ENCODE results near the gene TRPV3.
"Not testable (repeated sequence)": the region's sequence is repeated elsewhere in the genome, so short reads cannot be mapped to it uniquely, and the experiment has no call there.

The TRPV3 gene

DNA sequence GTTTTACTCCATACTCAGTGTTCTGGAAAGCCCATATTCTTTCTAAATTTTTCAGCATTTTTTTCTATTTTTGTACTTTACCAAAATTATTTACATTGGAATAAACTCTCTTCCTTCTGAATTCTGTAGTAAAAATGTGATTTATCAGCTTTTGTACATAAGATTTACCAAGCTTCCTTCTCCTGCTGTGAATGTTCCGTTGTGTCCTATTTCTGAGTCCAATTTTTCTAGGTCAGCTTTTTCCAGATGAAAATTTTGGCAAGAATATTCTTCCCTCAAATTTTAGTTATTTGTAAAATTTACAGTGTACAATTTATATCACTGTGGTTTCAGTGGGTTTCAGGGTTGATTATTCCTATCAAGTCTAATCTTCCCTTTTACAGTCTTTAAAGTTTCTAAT, 54.3 kb downstream of the TRPV3 start:
- no peak overlapping the region for H3K4me3 ChIP-seq (ENCODE audit: low read length)
- DNase-seq (ENCODE audit: low read depth, low spot score): no peak

GRCh38 chr17:3502466-3502865, 55.1 kb downstream of the TRPV3 start:
- no peak for DNase-seq (ENCODE audit: low read depth, low spot score)
- no peak overlapping the region for H3K4me3 ChIP-seq (ENCODE audit: low read length)

- H3K4me3 ChIP-seq (ENCODE audit: low read length): no peak overlapping the region
- DNase-seq (ENCODE audit: low read depth, low spot score): no peak
Observed at GRCh38 chr17:3501344-3501743, 56.3 kb downstream of the TRPV3 start.

DNA sequence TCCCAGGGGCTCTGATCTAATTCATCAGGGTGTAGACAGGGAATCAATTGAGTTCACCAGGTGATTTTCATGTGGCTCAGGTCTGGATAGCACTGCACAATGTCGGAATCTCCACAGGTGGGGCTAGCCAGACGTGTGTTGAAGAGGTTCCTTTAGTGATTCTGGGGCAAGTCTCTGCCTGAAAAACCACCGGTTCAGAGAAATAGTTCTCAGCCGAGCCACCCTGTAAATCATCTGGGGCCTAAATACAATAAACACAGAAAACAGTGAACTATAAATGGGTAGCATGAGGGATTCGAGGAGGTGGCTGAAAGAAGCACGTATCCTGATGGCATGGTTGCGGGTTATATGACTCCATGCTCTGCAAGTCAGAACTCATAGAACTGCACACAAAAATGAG, 60.5 kb downstream of the TRPV3 start:
- no peak for DNase-seq (ENCODE audit: low read depth, low spot score)
- H3K4me3 ChIP-seq (ENCODE audit: low read length): no peak overlapping the region

GRCh38 chr17:3485481-3486068, 72.0 kb downstream of the TRPV3 start:
- no peak overlapping the region for H3K4me3 ChIP-seq (ENCODE audit: low read length)
- DNase-seq (ENCODE audit: low read depth, low spot score): no peak

DNA sequence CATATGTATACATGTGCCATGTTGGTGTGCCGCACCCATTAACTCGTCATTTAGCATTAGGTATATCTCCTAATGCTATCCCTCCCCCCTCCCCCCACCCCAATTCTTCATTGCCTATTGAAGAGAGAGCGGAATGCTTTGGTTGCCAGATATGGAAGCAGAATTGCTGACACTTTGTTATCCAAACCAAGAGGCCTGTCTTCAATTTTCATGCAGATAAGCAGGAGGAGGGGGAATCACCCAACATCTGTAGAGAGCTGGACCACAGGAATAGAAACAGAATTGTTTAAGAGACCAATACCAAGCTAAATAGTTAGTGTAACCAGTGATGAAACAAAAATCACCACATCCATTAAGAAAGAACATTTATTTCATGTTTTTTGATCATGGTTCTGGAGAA, 74.8 kb downstream of the TRPV3 start:
- no peak overlapping the region for H3K4me3 ChIP-seq (ENCODE audit: low read length)
- no peak for DNase-seq (ENCODE audit: low read depth, low spot score)

DNA sequence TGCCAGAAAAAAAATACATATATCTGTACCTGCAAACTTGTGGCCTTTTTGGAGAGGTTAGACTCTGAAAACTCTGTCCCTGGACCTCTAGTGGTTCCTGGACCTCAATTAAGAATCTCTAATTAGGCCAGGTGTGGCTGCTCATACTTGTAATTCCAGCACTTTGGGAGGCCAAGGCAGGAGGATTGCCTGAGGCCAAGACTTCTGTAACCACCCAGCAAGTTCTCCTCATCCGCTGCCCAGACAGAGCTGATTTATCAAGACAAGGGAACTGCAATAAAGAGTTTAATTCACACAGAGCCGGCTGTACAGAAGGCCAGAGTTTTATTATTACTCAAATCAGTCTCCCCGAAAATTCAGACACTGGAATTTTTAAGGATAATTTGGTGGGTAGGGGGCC, 77.6 kb downstream of the TRPV3 start:
- no peak overlapping the region for H3K4me3 ChIP-seq (ENCODE audit: low read length)
- DNase-seq (ENCODE audit: low read depth, low spot score): no peak

DNA sequence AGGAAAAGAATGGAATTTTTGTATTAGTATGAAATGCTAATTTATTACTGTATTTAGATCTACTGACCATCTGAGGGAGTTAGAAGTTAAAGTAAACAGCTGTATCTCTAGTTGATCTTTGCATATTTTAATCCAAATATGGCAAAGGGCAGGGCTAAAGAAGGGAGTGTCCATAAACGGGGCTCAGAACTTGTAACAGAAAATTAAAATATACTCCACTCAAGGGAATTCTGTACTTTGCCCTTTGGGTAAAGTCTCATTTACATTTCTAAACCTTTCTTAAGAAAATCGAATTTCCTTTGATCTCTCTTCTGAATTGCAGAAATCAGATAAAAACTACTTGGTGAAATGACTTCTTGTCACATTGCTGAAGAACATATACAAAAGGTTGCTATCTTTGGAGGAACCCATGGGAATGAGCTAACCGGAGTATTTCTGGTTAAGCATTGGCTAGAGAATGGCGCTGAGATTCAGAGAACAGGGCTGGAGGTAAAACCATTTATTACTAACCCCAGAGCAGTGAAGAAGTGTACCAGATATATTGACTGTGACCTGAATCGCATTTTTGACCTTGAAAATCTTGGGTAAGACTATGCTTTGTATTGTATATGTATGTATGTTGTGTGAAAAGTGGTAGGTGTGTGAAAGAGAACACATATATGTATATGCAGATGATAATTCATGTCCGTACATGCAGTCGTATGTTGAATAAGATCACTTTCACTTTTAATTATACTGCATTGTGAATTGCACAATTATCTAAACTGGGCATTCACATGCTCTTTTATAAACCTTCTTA, 81.6 kb downstream of the TRPV3 start, which contains the start of gene ASPA:
Gene ASPA, plus strand, starts transcription at position 186 of the 799 bp plus-strand sequence. Its CDS starts 163 bp downstream, at position 349.
- DNase-seq (ENCODE audit: low read depth, low spot score): no peak
- no peak within 1 kb of the TSS for H3K4me3 ChIP-seq (ENCODE audit: low read length)

GRCh38 chr17:3475251-3475685, 82.3 kb downstream of the TRPV3 start:
- no peak for DNase-seq (ENCODE audit: low read depth, low spot score)
- H3K4me3 ChIP-seq (ENCODE audit: low read length): no peak overlapping the region

DNA sequence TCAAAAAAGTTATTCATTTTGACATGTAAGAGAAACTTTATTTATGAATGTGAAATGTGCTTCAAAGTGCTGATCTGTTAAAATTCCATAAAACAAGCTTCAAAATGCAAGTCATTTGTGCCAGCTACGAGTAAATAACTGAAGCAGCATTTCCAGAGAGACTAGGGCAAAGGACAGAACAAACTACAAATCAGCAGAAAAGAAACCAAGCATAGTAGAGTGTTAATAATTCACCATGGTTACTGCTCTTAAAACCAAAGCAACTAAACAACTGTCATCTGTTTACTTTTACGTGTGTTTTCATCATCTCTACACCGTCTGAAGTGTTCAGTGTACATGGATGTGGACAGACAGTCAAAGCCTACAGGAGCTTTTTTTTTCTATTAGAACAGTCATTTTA, 83.4 kb downstream of the TRPV3 start:
- no peak overlapping the region for H3K4me3 ChIP-seq (ENCODE audit: low read length)

GRCh38 chr17:3472137-3472536, 85.5 kb downstream of the TRPV3 start:
- DNase-seq (ENCODE audit: low read depth, low spot score): no peak
- no peak overlapping the region for H3K4me3 ChIP-seq (ENCODE audit: low read length)

More for the DNA sequence above, 83.4 kb downstream of the TRPV3 start:
- DNase-seq (ENCODE audit: low read depth, low spot score): no peak

GRCh38 chr17:3471599-3471998, 86.0 kb downstream of the TRPV3 start, which contains the start of gene SPATA22:
Gene SPATA22 (minus strand): TSS chr17:3471819. CDS start chr17:3469325, 2,494 bp downstream.
- no peak within 1 kb of the TSS for H3K4me3 ChIP-seq (ENCODE audit: low read length)

GRCh38 chr17:3469529-3469928, 88.1 kb downstream of the TRPV3 start:
- no peak overlapping the region for H3K4me3 ChIP-seq (ENCODE audit: low read length)
- no peak for DNase-seq (ENCODE audit: low read depth, low spot score)

More at GRCh38 chr17:3471599-3471998, 86.0 kb downstream of the TRPV3 start, which contains the start of gene SPATA22:
- no peak for DNase-seq (ENCODE audit: low read depth, low spot score)

DNA sequence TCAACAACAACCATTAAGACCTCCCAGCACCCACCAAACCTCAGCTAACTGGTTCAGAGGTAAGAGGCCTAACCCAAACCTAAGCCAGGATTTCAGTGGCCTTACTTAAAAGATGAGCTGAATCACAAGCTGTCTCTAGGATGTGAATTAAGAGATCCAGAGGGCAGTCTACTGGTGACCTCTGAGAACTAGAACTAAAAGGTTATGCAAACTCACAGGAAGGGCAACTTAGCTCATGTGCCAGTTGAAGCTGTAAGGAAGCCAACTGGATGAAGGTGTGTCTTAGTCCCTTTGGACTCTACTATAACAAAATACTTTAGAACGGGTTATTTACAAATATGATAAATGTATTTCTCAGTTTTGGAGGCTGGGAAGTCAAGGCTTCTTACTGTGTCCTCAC, 91.3 kb downstream of the TRPV3 start:
- H3K4me3 ChIP-seq (ENCODE audit: low read length); DNase-seq (ENCODE audit: low read depth, low spot score): not testable (repeated sequence)

All from Jurkat, Clone E6-1 (cell line).